ENCODE measurements around the gene BEGAIN.

DNA sequence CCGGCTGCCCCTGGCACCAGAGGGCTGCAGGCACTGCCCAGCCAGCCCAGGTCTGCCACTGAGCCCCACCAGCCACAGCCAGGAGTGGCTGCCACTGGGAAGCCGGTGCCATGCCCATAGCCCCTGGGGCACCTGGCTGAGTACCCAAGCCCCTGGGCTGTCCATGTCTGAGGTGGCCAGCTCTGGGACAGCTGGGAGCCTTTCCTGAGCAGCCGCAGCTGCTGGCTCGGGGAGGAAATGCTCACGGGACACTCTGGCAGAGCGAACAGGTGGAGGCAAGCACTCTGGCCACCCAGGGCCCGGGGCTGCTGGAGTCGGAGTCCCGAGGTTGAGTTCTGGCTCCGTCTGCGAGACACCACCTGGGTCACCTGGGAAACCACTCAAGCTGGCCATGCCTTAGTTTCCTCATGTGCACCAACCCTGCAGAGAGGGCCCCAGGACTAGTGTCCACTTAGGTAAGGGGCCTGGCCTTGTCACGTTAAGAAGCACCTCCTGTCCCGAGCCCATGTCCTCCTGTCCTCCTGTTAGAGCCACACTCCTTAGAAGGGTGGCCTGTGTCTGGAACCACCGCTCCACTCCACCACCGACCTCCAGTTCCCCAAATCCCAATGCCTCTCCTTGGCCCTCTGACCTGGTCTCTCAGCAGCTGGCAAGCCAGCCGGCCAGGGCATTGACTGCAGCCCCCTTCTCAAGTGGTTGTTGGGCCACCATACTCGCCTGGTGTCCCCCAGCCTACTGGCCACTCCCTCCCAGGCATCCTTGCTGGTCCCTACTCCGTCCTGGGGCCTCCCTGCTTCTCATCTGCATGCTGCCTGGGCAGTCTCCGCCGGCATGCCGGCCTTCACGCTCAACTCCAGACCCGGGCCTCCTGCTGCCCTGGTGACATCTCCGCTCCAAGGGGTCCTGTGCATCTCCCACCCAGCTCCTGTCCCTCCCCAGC, 45.3 kb downstream of the BEGAIN start:
- TF ChIP-seq, protein P1, sequence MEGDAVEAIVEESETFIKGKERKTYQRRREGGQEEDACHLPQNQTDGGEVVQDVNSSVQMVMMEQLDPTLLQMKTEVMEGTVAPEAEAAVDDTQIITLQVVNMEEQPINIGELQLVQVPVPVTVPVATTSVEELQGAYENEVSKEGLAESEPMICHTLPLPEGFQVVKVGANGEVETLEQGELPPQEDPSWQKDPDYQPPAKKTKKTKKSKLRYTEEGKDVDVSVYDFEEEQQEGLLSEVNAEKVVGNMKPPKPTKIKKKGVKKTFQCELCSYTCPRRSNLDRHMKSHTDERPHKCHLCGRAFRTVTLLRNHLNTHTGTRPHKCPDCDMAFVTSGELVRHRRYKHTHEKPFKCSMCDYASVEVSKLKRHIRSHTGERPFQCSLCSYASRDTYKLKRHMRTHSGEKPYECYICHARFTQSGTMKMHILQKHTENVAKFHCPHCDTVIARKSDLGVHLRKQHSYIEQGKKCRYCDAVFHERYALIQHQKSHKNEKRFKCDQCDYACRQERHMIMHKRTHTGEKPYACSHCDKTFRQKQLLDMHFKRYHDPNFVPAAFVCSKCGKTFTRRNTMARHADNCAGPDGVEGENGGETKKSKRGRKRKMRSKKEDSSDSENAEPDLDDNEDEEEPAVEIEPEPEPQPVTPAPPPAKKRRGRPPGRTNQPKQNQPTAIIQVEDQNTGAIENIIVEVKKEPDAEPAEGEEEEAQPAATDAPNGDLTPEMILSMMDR (conservative IDR thresholded peaks at IDR 0.05; ENCODE audit: low read length) = no peak
- no peak for TF ChIP-seq EZH2phosphoT487 (IDR thresholded peaks at IDR 0.05; ENCODE audit: borderline replicate concordance, low read depth, low read length)
